K562 (cell line): ENCODE results near the gene COL25A1. TPM values are rescaled to one million over a fixed set of nuclear protein-coding genes. Genes with fewer than 3 reads are reported as not detected.

ENCODE experiments used
- CCAR2 ChIP-seq: fragments of 200-400 bp; formaldehyde crosslinking; IDR thresholded peaks from 2 replicates; pipeline ENCODE4 v1.6.1; 2017; ENCODE audit warnings: mild to moderate bottlenecking, low read depth, low read length
- GABPB2 ChIP-seq: fragments of 250-450 bp; sonication (Bioruptor Pico); conservative IDR thresholded peaks from 2 replicates; pipeline ENCODE4 v1.5.1; 2021; ENCODE audit warnings: mild to moderate bottlenecking
- KAT7 ChIP-seq: sonication (generic); formaldehyde crosslinking; IDR thresholded peaks from 2 replicates; pipeline ENCODE4 v1.8.0; 2022; ENCODE audit warnings: missing genetic modification reagents, mild to moderate bottlenecking, borderline replicate concordance
- NFIX ChIP-seq: fragments of 250-450 bp; sonication (Bioruptor Pico); IDR thresholded peaks from 2 replicates; pipeline ENCODE4 v1.4.0; 2020; ENCODE audit warnings: low read depth, mild to moderate bottlenecking, moderate library complexity
- RFX1 ChIP-seq: fragments of 450-650 bp; IDR thresholded peaks from 2 replicates; pipeline ENCODE4 v1.6.1; 2016; ENCODE audit warnings: mild to moderate bottlenecking, moderate library complexity
- SMARCE1 ChIP-seq: fragments of 450-650 bp; IDR thresholded peaks from 2 replicates; pipeline ENCODE4 v1.7.1; 2016; ENCODE audit warnings: mild to moderate bottlenecking
- SPI1 ChIP-seq: IDR thresholded peaks from 2 replicates; pipeline ENCODE4 v1.6.1; 2011; ENCODE audit warnings: low read depth, low read length, control low read depth, borderline replicate concordance
- TEAD2 ChIP-seq: fragments of 450-650 bp; IDR thresholded peaks from 2 replicates; pipeline ENCODE4 v1.6.1; 2016; ENCODE audit warnings: missing genetic modification characterization, control low read depth, missing compliant biosample characterization
- XRCC3 ChIP-seq: fragments of 450-650 bp; IDR thresholded peaks from 2 replicates; pipeline ENCODE4 v1.6.1; 2017; ENCODE audit warnings: mild to moderate bottlenecking, moderate library complexity
- ZNF24 ChIP-seq: fragments of 450-650 bp; IDR thresholded peaks from 2 replicates; pipeline ENCODE4 v1.6.1; 2016
- ZNF384 ChIP-seq: IDR thresholded peaks from 2 replicates; pipeline ENCODE4 v1.6.1; 2012; ENCODE audit warnings: low read depth, low read length, improper control_type of control experiment
- ZNF561 ChIP-seq: fragments of 450-650 bp; formaldehyde crosslinking; conservative IDR thresholded peaks from 2 replicates; pipeline ENCODE4 v1.4.0; 2020; ENCODE audit warnings: mild to moderate bottlenecking, moderate library complexity
- ZNF785 ChIP-seq: fragments of 250-450 bp; sonication (Bioruptor Pico); IDR thresholded peaks from 2 replicates; pipeline ENCODE4 v1.4.0; 2020; ENCODE audit warnings: mild to moderate bottlenecking
- polyA plus RNA-seq, 8 experiments: library from polyadenylated mRNA; depleted of rRNA in 4 of 8; stranded (reverse) in 5 of 8; unstranded in 3 of 8; fragments of >200 nt; fragmentation: Nextera tagmentation in 2 of 8; fragmentation: Illumina TruSeq in 1 of 8; extraction: Ambion mirVana in 2 of 8; extraction: Trizol in 1 of 8; gene quantifications; 2 replicates each; pipeline versions ENCODE4 v1.2.1 to v1.2.3, GENCODE V29; 2011 to 2014; ENCODE audit warnings: inconsistent platforms in 1 of 8, missing spikeins in 1 of 8
- total RNA-seq, 7 experiments: library from RNA; depleted of rRNA in 6 of 7; stranded (reverse); fragments of >200 nt in 6 of 7; fragmentation: Illumina TruSeq in 2 of 7; extraction: Trizol in 2 of 7; gene quantifications; 2 replicates each; pipeline versions ENCODE4 v1.2.1 to v1.2.3, GENCODE V29; 2011 to 2021; ENCODE audit warnings: low replicate concordance in 1 of 7
- TF ChIP-seq, protein P1 (sequence below): fragments of 200-600 bp; sonication (generic); IDR thresholded peaks from one replicate; pipeline ENCODE4 v1.6.1; 2012; ENCODE audit warnings: mild to moderate bottlenecking, low read depth, low read length, inconsistent platforms
- TF ChIP-seq, protein P2 (sequence below): fragments of 250-450 bp; sonication (Bioruptor Pico); IDR thresholded peaks from 2 replicates; pipeline ENCODE4 v1.5.0; 2021; ENCODE audit warnings: mild to moderate bottlenecking, borderline replicate concordance
- TF ChIP-seq, protein P3 (sequence below): fragments of 450-650 bp; IDR thresholded peaks from 2 replicates; pipeline ENCODE4 v1.6.1; 2017; ENCODE audit warnings: mild to moderate bottlenecking, moderate library complexity

The COL25A1 gene
- total and polyA plus RNA-seq, 9 of the 15 experiments (the other 6 are each of a cell fraction or from before 2014, with no cell fraction given): 0.03 to 0.62 (median 0.27) TPM

DNA sequence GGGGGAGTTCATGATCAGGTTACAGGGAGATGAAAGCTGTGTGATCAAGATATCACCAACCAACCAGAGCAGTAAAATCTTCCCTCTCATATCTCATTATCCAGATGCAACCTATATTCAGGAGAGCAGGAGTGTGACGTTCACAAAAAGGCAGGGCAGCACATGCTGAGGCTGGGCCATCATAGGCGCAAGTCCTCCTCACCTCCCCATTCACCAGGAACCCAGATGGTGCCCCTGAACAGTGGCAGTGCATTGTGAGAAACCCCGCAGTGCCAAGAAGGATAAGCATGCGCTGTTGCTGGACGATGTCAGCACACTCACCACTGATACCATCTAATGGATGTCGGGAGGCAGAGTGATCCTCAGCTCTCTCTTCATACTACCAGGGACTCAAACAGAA lies 170.9 kb downstream of the COL25A1 start (continued):
- TF ChIP-seq NFIX (CRISPR knock-in tag): no peak
- TF ChIP-seq TEAD2 (tag): no peak
- TF ChIP-seq, protein P1, sequence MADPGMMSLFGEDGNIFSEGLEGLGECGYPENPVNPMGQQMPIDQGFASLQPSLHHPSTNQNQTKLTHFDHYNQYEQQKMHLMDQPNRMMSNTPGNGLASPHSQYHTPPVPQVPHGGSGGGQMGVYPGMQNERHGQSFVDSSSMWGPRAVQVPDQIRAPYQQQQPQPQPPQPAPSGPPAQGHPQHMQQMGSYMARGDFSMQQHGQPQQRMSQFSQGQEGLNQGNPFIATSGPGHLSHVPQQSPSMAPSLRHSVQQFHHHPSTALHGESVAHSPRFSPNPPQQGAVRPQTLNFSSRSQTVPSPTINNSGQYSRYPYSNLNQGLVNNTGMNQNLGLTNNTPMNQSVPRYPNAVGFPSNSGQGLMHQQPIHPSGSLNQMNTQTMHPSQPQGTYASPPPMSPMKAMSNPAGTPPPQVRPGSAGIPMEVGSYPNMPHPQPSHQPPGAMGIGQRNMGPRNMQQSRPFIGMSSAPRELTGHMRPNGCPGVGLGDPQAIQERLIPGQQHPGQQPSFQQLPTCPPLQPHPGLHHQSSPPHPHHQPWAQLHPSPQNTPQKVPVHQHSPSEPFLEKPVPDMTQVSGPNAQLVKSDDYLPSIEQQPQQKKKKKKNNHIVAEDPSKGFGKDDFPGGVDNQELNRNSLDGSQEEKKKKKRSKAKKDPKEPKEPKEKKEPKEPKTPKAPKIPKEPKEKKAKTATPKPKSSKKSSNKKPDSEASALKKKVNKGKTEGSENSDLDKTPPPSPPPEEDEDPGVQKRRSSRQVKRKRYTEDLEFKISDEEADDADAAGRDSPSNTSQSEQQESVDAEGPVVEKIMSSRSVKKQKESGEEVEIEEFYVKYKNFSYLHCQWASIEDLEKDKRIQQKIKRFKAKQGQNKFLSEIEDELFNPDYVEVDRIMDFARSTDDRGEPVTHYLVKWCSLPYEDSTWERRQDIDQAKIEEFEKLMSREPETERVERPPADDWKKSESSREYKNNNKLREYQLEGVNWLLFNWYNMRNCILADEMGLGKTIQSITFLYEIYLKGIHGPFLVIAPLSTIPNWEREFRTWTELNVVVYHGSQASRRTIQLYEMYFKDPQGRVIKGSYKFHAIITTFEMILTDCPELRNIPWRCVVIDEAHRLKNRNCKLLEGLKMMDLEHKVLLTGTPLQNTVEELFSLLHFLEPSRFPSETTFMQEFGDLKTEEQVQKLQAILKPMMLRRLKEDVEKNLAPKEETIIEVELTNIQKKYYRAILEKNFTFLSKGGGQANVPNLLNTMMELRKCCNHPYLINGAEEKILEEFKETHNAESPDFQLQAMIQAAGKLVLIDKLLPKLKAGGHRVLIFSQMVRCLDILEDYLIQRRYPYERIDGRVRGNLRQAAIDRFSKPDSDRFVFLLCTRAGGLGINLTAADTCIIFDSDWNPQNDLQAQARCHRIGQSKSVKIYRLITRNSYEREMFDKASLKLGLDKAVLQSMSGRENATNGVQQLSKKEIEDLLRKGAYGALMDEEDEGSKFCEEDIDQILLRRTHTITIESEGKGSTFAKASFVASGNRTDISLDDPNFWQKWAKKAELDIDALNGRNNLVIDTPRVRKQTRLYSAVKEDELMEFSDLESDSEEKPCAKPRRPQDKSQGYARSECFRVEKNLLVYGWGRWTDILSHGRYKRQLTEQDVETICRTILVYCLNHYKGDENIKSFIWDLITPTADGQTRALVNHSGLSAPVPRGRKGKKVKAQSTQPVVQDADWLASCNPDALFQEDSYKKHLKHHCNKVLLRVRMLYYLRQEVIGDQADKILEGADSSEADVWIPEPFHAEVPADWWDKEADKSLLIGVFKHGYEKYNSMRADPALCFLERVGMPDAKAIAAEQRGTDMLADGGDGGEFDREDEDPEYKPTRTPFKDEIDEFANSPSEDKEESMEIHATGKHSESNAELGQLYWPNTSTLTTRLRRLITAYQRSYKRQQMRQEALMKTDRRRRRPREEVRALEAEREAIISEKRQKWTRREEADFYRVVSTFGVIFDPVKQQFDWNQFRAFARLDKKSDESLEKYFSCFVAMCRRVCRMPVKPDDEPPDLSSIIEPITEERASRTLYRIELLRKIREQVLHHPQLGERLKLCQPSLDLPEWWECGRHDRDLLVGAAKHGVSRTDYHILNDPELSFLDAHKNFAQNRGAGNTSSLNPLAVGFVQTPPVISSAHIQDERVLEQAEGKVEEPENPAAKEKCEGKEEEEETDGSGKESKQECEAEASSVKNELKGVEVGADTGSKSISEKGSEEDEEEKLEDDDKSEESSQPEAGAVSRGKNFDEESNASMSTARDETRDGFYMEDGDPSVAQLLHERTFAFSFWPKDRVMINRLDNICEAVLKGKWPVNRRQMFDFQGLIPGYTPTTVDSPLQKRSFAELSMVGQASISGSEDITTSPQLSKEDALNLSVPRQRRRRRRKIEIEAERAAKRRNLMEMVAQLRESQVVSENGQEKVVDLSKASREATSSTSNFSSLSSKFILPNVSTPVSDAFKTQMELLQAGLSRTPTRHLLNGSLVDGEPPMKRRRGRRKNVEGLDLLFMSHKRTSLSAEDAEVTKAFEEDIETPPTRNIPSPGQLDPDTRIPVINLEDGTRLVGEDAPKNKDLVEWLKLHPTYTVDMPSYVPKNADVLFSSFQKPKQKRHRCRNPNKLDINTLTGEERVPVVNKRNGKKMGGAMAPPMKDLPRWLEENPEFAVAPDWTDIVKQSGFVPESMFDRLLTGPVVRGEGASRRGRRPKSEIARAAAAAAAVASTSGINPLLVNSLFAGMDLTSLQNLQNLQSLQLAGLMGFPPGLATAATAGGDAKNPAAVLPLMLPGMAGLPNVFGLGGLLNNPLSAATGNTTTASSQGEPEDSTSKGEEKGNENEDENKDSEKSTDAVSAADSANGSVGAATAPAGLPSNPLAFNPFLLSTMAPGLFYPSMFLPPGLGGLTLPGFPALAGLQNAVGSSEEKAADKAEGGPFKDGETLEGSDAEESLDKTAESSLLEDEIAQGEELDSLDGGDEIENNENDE: no peak
- TF ChIP-seq, protein P2, sequence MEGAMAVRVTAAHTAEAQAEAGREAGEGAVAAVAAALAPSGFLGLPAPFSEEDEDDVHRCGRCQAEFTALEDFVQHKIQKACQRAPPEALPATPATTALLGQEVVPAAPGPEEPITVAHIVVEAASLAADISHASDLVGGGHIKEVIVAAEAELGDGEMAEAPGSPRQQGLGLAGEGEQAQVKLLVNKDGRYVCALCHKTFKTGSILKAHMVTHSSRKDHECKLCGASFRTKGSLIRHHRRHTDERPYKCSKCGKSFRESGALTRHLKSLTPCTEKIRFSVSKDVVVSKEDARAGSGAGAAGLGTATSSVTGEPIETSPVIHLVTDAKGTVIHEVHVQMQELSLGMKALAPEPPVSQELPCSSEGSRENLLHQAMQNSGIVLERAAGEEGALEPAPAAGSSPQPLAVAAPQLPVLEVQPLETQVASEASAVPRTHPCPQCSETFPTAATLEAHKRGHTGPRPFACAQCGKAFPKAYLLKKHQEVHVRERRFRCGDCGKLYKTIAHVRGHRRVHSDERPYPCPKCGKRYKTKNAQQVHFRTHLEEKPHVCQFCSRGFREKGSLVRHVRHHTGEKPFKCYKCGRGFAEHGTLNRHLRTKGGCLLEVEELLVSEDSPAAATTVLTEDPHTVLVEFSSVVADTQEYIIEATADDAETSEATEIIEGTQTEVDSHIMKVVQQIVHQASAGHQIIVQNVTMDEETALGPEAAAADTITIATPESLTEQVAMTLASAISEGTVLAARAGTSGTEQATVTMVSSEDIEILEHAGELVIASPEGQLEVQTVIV (CRISPR knock-in tag): no peak
- TF ChIP-seq SMARCE1: peak; percentile 79; the same call in 1 of the 2 replicates
- TF ChIP-seq, protein P3, sequence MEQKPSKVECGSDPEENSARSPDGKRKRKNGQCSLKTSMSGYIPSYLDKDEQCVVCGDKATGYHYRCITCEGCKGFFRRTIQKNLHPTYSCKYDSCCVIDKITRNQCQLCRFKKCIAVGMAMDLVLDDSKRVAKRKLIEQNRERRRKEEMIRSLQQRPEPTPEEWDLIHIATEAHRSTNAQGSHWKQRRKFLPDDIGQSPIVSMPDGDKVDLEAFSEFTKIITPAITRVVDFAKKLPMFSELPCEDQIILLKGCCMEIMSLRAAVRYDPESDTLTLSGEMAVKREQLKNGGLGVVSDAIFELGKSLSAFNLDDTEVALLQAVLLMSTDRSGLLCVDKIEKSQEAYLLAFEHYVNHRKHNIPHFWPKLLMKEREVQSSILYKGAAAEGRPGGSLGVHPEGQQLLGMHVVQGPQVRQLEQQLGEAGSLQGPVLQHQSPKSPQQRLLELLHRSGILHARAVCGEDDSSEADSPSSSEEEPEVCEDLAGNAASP: no peak
- TF ChIP-seq SPI1: no peak
- no peak for TF ChIP-seq ZNF561
- TF ChIP-seq ZNF24: no peak
- no peak for TF ChIP-seq GABPB2 (CRISPR knock-in tag)
- no peak for TF ChIP-seq ZNF785 (CRISPR knock-in tag)
- TF ChIP-seq CCAR2: no peak
- TF ChIP-seq XRCC3: no peak
- no peak for TF ChIP-seq ZNF384
- no peak for TF ChIP-seq KAT7 (CRISPR knock-in tag)
- no peak for TF ChIP-seq RFX1
